ENCODE results near the gene ATAT1.

The ATAT1 gene

GRCh38 chr6:30614044-30614842 is 12.4 kb upstream of the ATAT1 start:
- no peak for DNase-seq

DNA sequence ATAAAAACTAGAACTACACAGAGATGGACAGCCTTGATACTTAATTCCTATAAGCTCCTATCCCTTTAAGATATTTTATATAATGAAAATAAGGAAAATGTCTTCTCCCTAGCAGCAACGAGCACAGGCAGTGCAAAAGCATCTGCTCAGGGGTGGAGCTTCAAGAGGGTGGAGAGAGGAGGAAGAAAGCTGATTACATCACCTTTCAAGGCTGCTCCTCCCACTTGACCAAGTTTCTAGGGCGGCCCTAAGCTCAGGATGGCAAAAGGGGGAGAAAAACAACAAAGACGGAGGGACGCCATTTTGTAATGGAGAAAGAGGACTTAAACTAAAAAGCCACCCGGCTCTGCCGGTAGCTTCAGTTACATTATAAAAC is 11.8 kb upstream of the ATAT1 start:
- peak; percentile 71 for DNase-seq

GRCh38 chr6:30615219-30615957 is 11.3 kb upstream of the ATAT1 start:
- DNase-seq, result peak; percentile 17

DNA sequence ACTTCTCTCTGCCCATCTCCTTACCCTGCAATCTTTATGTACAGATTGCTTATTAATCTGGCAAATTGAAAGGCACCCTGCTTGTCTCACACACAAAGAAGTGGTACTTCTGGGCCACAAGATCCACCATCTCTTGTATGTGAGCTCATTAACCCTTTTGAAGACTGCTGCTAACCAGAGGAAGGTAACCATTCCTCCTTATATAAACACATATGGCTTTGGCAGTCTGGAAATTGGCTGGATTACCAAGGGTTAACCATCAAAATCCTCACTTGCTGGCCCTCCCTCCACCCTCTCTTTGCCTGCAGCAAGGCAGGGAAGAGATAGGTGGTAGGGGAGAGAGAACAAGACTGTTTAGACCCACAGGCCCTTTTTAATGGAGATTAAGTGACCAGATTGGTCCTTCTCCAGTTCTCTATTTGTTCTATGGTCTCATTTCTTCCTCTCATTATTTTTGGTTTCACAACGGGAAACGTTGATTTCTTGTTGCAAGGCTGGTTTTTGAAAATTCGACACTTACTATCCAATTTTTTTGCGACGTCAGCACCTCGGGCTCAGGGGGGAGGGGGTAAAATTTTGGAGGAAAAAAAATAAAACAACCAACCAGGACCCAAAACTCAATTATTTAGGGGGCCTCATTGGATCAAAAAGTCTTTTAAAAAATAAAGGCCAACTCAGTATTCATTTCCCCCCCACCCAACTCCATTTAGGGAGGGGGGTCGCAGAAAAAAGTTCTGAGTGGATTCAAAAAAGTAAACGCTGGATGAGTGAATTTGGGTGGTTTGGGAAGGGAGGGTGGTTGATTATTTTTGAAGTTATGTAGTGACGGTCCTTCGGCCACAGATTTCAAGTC is 10.5 kb upstream of the ATAT1 start:
- DNase-seq, result no peak

DNA sequence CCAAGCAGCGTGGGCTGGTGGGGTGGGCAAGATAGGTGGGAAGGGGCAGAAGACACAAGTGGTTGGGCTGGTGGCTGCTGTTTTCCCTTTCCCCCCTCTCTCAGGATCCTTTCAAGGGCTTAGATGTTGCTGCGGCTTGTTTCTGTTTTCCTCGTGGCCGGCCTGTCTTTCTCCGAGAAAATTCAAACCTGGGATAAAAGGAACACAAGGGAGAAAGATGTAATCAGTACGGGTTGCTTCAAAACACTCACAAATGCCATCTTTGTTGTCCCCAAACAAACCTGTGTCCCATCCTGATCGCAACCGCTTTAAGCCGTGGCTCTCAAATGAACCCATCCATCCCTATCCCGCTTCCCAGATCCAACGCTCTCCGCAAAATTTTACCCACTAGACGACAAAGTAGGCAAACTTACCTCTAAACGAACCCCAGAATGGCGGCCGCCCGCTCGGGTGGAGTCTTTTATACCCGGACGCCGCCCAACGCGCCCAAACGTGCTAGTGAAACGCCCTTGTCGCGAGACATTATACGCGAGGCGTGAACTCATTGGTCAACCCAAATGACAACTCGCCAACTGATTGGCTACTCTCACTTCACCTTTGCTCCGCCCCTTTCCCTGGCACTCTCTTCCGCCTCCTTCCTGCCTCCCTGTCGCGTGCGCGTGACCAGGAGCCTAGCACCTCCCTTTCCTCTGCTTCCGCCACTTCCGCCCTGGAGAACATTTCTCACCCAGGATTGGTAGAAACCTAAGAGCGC is 9.7 kb upstream of the ATAT1 start, which contains the start of gene PPP1R10:
PPP1R10 (minus strand) TSS at position 433 of the 754 bp plus-strand sequence. CDS start 7,299 bp downstream, outside the sequence.
- peak; percentile 98 for DNase-seq

- peak; percentile 89 for DNase-seq
Observed at GRCh38 chr6:30617565-30618269, 9.0 kb upstream of the ATAT1 start, which contains the start of gene MRPS18B. MRPS18B (plus strand) TSS chr6:30617840; CDS start chr6:30617866, 26 bp downstream.

DNA sequence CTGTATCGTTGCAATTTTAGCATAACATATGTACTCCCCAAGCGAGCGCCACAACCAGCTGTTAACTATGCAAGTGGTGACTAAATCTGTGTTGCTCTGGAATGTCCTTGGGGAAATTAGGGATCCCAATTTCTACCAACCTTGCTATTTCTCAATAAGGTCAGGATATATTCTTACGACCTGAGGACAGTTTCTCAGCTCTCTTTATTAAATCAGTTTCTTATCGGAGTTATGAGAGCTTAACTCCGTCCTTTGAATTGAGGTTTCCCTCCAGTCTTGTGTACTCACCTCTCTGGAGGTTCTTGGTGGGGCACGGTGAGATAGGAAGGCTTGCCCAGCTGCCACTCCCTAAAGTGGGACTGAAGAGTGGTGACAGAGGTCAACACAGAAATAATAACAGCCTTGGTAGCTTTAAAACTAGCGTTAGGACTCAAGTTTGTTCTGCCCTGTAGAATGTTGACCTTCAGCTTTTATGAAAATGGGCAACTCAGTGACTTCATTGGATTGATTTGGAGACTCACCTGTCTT is 8.3 kb upstream of the ATAT1 start:
- DNase-seq, result no peak

GRCh38 chr6:30619561-30619960 is 7.1 kb upstream of the ATAT1 start:
- no peak for DNase-seq

- no peak for DNase-seq
Observed at GRCh38 chr6:30625511-30625910, 1.2 kb upstream of the ATAT1 start.

DNA sequence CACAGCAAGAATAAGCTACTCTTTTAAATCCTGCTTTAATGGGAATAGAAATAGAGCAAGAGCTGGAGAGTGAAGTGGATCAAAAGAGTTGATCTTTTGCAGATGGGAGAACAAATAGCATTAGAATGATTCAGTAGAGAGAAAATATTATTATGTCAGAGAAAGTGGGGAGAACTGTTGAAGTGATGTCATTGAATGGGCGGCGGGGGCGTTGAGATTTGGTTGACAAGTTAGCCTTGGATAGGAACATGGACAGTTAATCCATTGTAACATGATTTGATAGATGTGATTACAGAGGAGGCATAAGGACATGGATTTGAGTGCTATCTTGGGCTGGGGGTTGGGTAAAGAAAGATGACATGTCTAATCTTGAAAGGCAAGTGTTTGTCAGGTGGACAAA is 9.2 kb downstream of the ATAT1 start:
- no peak for DNase-seq

GRCh38 chr6:30640481-30640880 is 13.8 kb downstream of the ATAT1 start:
- no peak for DNase-seq

DNA sequence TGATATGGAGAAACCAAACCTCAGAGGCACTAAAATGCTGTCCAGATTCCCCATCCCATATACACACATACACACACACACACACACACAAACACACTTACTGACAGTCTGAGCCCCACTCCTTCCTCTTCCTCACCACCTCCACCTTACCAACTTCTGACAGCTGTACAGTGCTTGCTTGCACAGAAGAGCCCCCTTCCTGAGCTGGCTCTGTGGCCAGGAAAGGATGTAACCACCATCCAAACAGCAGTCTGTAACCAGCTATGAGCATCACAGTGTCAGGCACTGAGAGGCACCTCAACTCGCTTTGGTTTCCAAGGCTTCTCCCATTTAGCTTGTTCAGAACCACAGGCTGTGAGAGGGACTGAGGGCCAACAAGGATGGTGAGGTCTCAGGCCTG is 14.4 kb downstream of the ATAT1 start:
- DNase-seq, result no peak

- DNase-seq, result no peak
Observed at GRCh38 chr6:30643656-30644055, 17.0 kb downstream of the ATAT1 start.

GRCh38 chr6:30644769-30645168 is 18.1 kb downstream of the ATAT1 start:
- DNase-seq, result no peak

DNA sequence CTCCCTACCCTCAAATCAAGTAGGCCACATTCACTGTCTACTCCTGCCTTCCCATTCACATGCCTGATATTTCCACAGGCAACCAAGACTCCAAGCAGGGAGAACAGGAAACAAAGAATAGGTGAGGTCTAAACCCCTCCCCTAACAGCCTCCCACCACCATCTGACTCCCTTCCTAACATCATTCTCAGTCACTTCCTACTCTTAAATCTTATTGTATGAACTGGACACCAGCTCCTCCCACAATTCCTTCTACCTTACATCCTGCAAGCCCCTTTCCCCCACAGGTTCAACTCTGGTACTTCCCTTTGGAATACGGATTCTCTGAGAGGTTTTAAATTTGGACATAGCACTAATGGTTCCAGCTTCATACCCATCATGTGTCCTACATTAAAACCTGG is 19.3 kb downstream of the ATAT1 start:
- DNase-seq, result no peak

DNA sequence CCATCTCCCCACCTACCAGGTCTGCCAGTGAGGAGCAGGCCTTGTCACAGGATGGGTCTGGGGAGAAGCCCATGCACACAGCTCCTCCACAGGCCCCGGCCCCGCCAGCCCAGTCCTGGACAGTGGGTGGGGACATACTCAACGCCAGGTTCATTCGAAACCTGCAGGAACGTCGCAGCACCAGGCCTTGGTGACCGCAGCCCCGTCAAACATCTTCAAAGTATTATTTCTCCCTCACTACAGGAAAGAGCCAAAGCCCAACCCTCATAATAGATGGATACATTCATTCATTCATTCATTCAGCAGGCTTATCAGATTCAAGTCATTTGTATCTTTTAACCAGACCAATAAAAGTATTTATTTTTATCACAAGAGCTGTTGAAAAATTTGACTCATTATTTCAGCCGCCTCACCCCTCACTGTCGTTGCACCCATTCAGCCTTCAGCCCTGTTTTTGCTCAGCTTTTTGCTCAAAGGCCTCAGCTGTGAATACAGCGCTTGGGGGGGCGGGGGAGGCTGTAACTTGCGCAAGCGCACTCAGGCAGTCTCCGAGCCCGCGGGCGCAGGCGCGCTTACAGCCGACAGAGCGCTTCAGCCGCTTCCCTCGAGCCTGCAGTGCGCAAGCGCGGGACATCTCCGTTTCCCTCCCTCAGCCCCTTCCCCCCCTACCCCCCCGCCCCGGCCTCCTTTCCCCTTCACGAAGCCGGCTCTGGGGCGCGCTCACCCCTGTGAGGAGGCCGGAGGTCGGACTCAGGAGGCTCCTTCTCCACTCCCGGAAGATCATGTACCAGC is 20.0 kb downstream of the ATAT1 start, which contains the start of gene C6orf136:
C6orf136 (plus strand) TSS at position 684 of the 792 bp plus-strand sequence; CDS start at position 783, 99 bp downstream.
- peak; percentile 84 for DNase-seq

GRCh38 chr6:30647242-30648116 is 20.8 kb downstream of the ATAT1 start:
- DNase-seq, result peak; percentile 70

- DNase-seq, result no peak
Observed at GRCh38 chr6:30651143-30651542, 24.5 kb downstream of the ATAT1 start.
